IgD-negative memory B cell (primary cell): ENCODE results near the gene BUB1B. TPM values are rescaled to one million over a fixed set of nuclear protein-coding genes. Genes with fewer than 3 reads are reported as not detected.
A peak's percentile ranks its signal among the peaks of the same experiment; 100 is the strongest.
"Not testable (repeated sequence)": the region's sequence is repeated elsewhere in the genome, so short reads cannot be mapped to it uniquely, and the experiment has no call there.

Experiments used
- H3K27ac Mint-ChIP-seq, 3 donors: one replicate each; pipeline ENCODE4 v1.8.0; 2020 to 2022; ENCODE audit warnings: mild to moderate bottlenecking in 3 of 3, mixed read lengths in 3 of 3, moderate library complexity in 1 of 3
- H3K27me3 Mint-ChIP-seq: one replicate; pipeline ENCODE4 v1.8.0; 2021; ENCODE audit warnings: mixed read lengths
- H3K36me3 Mint-ChIP-seq: one replicate; pipeline ENCODE4 v1.8.0; 2020; ENCODE audit warnings: mild to moderate bottlenecking, mixed read lengths
- H3K4me1 Mint-ChIP-seq, 3 donors: one replicate each; pipeline ENCODE4 v1.8.0; 2020 to 2022; ENCODE audit warnings: mixed read lengths in 3 of 3, mild to moderate bottlenecking in 1 of 3
- H3K4me3 Mint-ChIP-seq, 4 donors: one replicate each; pipeline ENCODE4 v1.8.0; 2020 to 2022; ENCODE audit warnings: mild to moderate bottlenecking in 4 of 4, mixed read lengths in 4 of 4, moderate library complexity in 3 of 4
- H3K9me3 Mint-ChIP-seq, 3 donors: one replicate each; pipeline ENCODE4 v1.8.0; 2020 to 2021; ENCODE audit warnings: mixed read lengths in 3 of 3, mild to moderate bottlenecking in 1 of 3
- polyA plus RNA-seq: library from polyadenylated mRNA; unstranded; fragments of 300-500 nt; fragmentation: Illumina TruSeq; gene quantifications from one replicate; pipeline ENCODE4 v1.2.3, GENCODE V29; 2021

Gene BUB1B
- 0.55 TPM for polyA plus RNA-seq

DNA sequence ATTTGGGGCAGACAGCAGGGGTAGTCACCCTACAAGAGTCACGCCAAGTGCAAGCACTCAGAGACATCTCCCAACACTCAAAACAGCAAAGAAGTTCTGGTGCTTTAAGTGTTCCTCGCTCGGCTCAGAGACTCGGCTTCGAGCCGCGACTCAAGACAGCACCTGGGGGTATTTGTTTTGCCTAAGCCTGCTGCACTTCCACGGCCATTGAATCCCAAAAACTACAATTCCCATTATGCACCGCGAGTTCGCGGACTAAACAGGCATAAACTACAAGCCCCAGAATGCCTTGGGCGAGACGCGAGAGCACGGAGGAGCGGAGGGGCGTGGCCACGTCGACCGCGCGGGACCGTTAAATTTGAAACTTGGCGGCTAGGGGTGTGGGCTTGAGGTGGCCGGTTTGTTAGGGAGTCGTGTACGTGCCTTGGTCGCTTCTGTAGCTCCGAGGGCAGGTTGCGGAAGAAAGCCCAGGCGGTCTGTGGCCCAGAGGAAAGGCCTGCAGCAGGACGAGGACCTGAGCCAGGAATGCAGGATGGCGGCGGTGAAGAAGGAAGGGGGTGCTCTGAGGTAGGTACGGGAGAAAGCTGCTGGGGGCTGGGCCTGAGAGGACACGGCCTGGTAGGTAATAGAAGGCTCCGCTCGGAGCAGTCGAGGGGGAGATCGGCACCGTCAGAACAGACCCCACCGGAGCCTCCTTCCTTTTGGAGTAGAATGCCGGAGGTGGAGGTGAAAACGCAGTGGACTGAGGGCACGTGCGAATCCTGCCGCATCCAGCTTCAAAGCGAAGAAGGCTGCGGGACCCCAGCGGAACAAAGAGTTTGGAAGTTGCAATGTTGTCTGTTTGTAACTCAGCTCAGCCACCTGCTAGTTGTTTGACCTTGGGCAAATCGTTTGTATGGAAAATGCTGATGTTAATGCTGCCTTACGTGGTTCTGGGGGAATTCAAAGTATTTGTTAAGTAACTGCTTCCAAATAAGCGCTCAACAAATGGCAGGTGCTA is at the start of gene BUB1B:
BUB1B (plus strand) TSS at position 381 of the 1,000 bp plus-strand sequence; CDS start at position 533, 152 bp downstream.
- Mint-ChIP-seq H3K27ac (peak within 1 kb of the TSS in 1 of 3 donors; percentile 14), H3K4me1 (peaks cover 6 to 9% (median 8%) of the 10 kb centered on the region in 3 donors), H3K36me3 (peaks cover 1% of the 10 kb centered on the region), H3K4me3 (no peak within 1 kb of the TSS), H3K9me3 (no peaks in the 10 kb centered on the region), H3K27me3 (no peaks in the 10 kb centered on the region)

DNA sequence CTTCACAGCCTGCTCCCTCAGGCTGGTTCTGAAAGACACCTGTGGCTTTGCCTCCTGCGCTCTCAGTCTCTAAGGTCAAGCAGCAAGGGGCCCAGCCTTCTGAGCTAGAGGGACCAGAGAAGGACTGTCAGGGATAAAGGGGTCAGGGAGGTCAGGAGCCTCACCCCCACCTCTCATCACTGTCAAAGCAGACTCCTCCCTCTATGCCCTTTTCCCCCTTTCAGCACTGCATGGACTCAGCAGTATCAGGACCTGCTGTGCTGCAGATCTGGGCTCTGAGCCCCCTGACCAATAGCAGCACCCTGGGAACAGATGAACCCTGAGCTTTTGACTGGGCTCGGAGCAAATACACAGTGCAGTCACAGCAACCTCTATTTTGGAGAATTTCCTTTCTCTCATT is 49.0 kb upstream of the BUB1B start:
- Mint-ChIP-seq H3K27me3 (peaks cover 1% of the 10 kb centered on the region), H3K4me3 (peak overlapping the region in 1 of 4 donors; percentile 6), H3K4me1 (peaks cover 17 to 24% (median 24%) of the 10 kb centered on the region in 3 donors), H3K9me3 (no peaks in the 10 kb centered on the region), H3K27ac (peak overlapping the region in 1 of 3 donors; percentile 64), H3K36me3 (no peaks in the 10 kb centered on the region)

GRCh38 chr15:40112789-40113188 is 48.1 kb upstream of the BUB1B start:
- Mint-ChIP-seq H3K27ac (no peak overlapping the region), H3K4me3 (peak overlapping the region in 1 of 4 donors; percentile 6), H3K4me1 (peaks cover 15 to 19% (median 18%) of the 10 kb centered on the region in 3 donors)

GRCh38 chr15:40114218-40114617 is 46.7 kb upstream of the BUB1B start:
- Mint-ChIP-seq H3K9me3 (no peaks in the 10 kb centered on the region), H3K27ac (peak overlapping the region in 2 of 3 donors; percentile 35 to 46), H3K27me3 (peaks cover 1% of the 10 kb centered on the region), H3K36me3 (no peaks in the 10 kb centered on the region), H3K4me3 (no peak overlapping the region), H3K4me1 (peaks cover 10 to 19% (median 14%) of the 10 kb centered on the region in 3 donors)

More at GRCh38 chr15:40112789-40113188, 48.1 kb upstream of the BUB1B start:
- Mint-ChIP-seq H3K27me3 (peaks cover 1% of the 10 kb centered on the region), H3K36me3 (no peaks in the 10 kb centered on the region), H3K9me3 (no peaks in the 10 kb centered on the region)

DNA sequence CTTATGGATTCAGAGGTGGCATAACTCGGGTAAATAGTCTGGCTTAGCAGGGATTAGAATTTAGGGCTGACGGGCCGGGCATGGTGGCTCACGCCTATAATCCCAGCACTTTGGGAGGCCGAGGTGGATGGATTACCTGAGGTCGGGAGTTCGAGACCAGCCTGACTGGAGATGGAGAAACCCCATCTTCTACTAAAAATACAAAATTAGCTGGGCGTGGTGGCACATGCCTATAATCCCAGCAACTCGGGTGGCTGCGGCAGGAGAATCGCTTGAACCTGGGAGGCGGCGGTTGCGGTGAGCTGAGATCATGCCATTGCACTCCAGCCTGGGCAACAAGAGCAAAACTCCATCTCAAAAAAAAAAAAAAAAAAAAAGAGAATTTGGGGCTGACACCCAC is 45.8 kb upstream of the BUB1B start:
- not testable (repeated sequence) for H3K4me3 Mint-ChIP-seq, H3K27me3 Mint-ChIP-seq
- peak overlapping the region; percentile 46 to 97 (median 72) for H3K27ac Mint-ChIP-seq

DNA sequence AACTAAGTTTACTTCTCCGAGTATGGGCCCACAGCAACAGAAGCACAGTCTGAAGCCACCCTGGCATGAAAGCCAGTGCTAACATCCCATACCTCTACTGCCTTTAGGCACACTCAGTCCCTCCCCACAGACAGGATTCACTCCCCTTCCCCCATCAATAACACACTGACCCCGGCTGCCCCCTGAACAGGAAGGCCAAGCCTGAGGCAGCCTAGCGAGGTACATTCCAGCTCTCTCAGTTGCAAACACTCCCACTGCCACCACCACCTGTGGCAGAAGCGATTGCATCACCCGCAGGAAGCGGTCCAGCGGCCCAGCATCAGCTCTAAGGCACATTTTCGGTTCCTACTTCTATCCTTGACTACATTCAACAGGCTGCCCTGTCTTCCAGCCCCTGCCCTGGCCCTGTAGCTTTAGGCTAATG is 45.2 kb upstream of the BUB1B start:
- Mint-ChIP-seq H3K9me3 (no peaks in the 10 kb centered on the region), H3K36me3 (no peaks in the 10 kb centered on the region), H3K27ac (peak overlapping the region; percentile 59 to 97 (median 72)), H3K4me3 (peak overlapping the region; percentile 40 to 69 (median 60)), H3K4me1 (peaks cover 10 to 15% (median 14%) of the 10 kb centered on the region in 3 donors), H3K27me3 (peaks cover 1% of the 10 kb centered on the region)

More for the DNA sequence above, 45.8 kb upstream of the BUB1B start:
- H3K4me1 Mint-ChIP-seq = peaks cover 10 to 15% (median 14%) of the 10 kb centered on the region in 3 donors
- H3K36me3 Mint-ChIP-seq, H3K9me3 Mint-ChIP-seq: not testable (repeated sequence)

DNA sequence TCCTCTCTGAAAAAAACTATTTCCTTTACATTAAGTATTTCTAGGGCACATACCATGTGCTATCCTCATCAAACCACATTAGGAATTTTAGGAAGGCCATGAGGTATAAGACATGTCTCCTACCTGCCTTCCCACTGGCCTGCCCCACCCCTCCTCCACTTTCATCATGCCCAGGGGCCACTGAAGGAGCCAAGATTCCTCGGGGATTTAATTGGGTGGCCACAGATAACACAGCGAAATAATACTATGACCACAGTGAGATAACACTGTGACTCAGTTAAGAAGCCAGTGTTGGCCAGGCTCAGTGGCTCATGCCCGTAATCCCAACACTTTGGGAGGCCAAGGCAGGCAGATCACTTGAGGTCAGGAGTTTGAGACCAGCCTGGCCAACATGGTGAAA is 42.4 kb upstream of the BUB1B start:
- Mint-ChIP-seq H3K36me3 (no peaks in the 10 kb centered on the region), H3K4me3 (no peak overlapping the region), H3K27ac (no peak overlapping the region), H3K4me1 (peaks cover 10 to 14% (median 13%) of the 10 kb centered on the region in 3 donors), H3K9me3 (no peaks in the 10 kb centered on the region), H3K27me3 (peaks cover 1% of the 10 kb centered on the region)

DNA sequence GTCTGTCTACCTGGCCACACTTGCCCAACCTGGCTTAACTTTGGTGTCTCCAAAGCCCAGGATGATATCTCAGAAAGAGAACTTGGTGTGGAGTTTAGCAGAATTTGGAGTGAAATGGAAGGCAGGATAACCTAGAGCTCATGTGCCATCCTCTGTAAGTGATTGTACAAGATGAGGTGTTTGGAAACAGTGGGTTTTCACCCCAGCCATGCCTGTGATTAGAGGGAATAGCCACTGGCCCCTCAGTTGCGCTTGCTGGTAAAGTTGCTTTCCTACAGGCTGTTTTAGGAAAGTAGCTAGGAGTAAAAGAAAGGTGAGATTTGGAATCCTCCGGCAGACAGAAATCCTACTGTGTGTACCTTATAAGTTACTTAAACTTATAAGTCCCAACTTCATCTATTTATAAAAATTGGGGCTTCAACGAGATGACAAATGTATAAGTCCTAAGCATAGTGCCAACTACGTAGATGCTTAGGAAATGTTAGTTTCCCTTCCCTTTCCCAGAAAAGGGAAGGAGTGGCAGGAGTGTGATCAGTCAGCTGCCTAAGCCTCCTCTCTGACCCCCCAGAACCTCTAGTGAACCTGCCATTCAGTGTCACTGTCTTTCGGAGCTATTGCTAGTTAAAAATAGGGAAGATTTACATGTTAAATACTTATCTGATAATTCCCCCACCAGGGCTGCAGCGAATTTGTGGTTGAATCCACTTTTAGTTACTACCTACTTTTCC is 38.8 kb upstream of the BUB1B start:
- no peaks in the 10 kb centered on the region for H3K4me1 Mint-ChIP-seq

DNA sequence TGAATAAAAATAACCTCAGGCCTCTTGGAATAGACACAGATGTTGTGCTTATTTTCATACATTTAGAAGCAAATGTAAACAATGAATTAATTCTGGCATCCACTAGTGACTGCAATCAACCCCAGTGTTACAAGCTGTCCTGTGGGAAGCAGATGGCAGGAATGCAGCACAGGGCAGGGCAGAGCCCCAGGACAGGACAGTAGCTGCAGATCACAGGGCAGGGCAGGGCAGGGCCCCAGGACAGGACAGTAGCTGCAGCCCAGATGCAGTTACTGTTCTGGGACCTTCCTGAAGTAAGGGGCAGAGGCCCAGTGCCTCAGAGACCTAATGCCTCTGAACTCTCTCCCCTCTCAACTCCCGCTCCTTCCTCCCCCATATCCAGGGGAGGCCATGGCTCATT is 37.9 kb upstream of the BUB1B start:
- not testable (repeated sequence) for H3K27me3 Mint-ChIP-seq

More for the DNA sequence above, 38.8 kb upstream of the BUB1B start:
- Mint-ChIP-seq H3K27ac (no peak overlapping the region), H3K4me3 (no peak overlapping the region), H3K27me3 (no peaks in the 10 kb centered on the region), H3K36me3 (no peaks in the 10 kb centered on the region), H3K9me3 (no peaks in the 10 kb centered on the region)

GRCh38 chr15:40123863-40124262 is 37.0 kb upstream of the BUB1B start:
- H3K4me3 Mint-ChIP-seq = not testable (repeated sequence)

More for the DNA sequence above, 37.9 kb upstream of the BUB1B start:
- not testable (repeated sequence) for H3K9me3 Mint-ChIP-seq, H3K4me1 Mint-ChIP-seq, H3K4me3 Mint-ChIP-seq, H3K27ac Mint-ChIP-seq, H3K36me3 Mint-ChIP-seq

DNA sequence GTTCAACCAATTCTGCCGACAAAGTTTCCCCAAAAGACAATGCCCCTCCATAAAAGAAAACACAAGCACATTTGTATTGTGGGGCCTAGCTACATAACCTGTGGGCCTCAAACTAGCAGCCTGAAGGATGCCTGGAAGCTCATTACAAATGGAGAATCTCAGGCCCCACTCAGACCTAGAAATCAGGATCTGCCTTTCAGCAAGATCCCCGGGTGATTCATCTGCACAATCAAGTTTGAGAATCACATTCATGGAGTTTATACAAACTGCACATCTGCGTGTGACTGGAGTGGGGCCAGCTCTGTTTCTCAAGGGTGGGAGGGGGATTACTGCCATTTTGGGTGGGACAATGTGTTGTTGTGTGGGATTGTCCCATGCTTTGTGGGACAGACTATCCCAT is 36.5 kb upstream of the BUB1B start:
- H3K9me3 Mint-ChIP-seq = not testable (repeated sequence)

More at GRCh38 chr15:40123863-40124262, 37.0 kb upstream of the BUB1B start:
- not testable (repeated sequence) for H3K36me3 Mint-ChIP-seq, H3K27me3 Mint-ChIP-seq, H3K4me1 Mint-ChIP-seq, H3K27ac Mint-ChIP-seq, H3K9me3 Mint-ChIP-seq

GRCh38 chr15:40124807-40125285 is 36.0 kb upstream of the BUB1B start:
- not testable (repeated sequence) for H3K36me3 Mint-ChIP-seq, H3K4me1 Mint-ChIP-seq, H3K4me3 Mint-ChIP-seq, H3K27me3 Mint-ChIP-seq, H3K27ac Mint-ChIP-seq, H3K9me3 Mint-ChIP-seq

More for the DNA sequence above, 36.5 kb upstream of the BUB1B start:
- H3K4me3 Mint-ChIP-seq, H3K27ac Mint-ChIP-seq, H3K27me3 Mint-ChIP-seq, H3K36me3 Mint-ChIP-seq, H3K4me1 Mint-ChIP-seq: not testable (repeated sequence)

DNA sequence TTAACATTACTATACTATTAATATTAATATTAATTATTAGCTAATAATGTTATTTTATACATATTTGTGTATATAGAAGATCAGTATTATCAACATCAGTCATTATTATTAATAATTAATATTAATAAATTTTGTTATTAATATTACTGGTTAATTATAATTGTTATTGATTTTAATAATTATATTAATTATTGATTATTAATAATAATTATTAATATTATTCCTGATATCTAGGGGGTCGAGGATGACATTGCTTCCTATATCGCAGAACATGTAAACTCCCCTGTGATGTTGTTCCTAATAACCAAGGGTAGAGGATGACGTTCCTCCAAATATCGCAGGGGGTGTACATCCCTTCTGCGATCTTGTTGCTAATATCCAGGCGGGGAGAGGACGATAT is 34.9 kb upstream of the BUB1B start:
- H3K27ac Mint-ChIP-seq = no peak overlapping the region
- no peaks in the 10 kb centered on the region for H3K4me1 Mint-ChIP-seq
- no peaks in the 10 kb centered on the region for H3K9me3 Mint-ChIP-seq
- H3K27me3 Mint-ChIP-seq = no peaks in the 10 kb centered on the region
- no peak overlapping the region for H3K4me3 Mint-ChIP-seq
- H3K36me3 Mint-ChIP-seq = no peaks in the 10 kb centered on the region

DNA sequence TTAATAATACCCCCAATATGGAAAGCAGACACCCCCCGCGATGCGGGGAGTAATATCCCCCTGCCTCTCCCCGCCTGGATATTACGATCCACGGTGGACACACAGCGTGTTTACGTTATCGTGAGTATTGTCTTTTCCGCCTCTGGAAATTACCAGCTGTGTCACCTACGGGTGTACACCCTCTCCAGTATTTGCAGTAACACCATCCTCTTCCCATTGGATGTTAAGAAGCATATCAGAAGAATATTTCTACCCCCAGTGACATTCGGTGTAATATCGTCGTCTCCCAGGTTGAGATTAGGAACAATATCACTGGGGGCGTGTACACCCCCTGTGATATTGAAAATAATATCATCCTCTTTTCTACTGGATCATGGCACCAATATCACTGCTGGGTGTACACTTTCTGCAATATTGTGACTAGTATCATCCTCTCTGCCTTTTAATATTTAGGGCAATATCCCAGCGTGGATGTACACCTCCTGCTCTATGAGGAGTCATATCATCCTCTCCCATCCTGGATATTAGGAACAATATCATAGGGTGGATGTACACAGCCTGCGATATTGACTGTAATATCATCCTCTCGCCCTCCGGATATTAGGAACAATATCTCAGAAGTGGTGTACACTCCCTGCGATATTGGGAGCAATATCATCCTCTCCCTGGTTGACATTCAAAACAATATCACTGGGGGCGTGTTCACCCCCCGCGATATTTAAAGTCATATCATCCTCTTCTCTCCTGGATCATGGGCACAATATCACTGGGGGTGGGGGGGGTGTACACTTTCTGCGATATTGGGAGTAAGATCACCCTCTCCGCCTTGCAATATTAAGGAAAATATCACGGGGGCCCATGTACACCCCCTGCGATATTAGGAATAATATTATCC is 31.9 kb upstream of the BUB1B start:
- Mint-ChIP-seq H3K4me1 (no peaks in the 10 kb centered on the region), H3K36me3 (no peaks in the 10 kb centered on the region), H3K4me3 (no peak overlapping the region), H3K9me3 (no peaks in the 10 kb centered on the region), H3K27ac (no peak overlapping the region), H3K27me3 (no peaks in the 10 kb centered on the region)
